ENCODE data around the gene RAB40B.

The RAB40B gene

DNA sequence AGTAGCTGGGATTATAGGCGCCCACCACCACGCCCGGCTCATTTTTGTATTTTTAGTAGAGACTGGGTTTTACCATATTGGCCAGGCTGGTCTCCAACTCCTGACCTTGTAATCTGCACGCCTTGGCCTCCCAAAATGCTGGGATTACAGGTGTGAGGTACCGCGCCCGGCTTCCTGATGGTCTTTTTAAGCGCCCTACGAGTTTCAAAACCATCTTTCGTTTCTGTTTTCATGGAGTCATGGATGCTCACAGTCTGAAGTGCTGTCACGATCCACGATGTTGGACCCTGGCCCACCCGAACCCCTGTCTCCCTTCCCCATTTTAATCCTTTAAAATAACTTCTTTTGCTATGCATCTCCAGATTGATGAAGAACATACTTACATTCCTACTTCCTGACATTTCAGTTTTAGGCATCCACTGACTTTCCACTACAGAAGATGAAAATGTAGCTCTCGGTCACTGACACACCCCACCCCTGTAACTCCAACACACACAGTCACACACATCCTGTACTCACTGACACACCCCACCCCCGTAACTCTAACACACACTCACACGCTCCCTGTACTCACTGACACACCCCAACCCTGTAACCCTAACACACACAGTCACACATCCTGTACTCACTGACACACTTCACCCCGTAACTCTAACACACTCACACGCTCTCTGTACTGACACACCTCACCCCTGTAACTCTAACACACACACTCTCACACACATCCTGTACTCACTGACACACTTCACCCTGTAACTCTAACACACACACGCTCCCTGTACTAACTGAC, 27.6 kb downstream of the RAB40B start:
- TF ChIP-seq SNAI2 (CRISPR knock-in tag; IDR thresholded peaks at IDR 0.05) (no peak), CREB5 (CRISPR knock-in tag; IDR thresholded peaks at IDR 0.05; ENCODE audit: low read depth) (no peak), ISL1 (CRISPR knock-in tag; IDR thresholded peaks at IDR 0.05) (no peak), ZNF565 (CRISPR knock-in tag; conservative IDR thresholded peaks at IDR 0.05; ENCODE audit: low read depth) (no peak), TOX (CRISPR knock-in tag; IDR thresholded peaks at IDR 0.05; ENCODE audit: borderline replicate concordance) (no peak), CSDC2 (CRISPR knock-in tag; IDR thresholded peaks at IDR 0.05) (no peak), CSRNP3 (CRISPR knock-in tag; IDR thresholded peaks at IDR 0.05) (no peak), ARNTL (CRISPR knock-in tag; IDR thresholded peaks at IDR 0.05; ENCODE audit: borderline replicate concordance, low read depth) (no peak), TCF4 (CRISPR knock-in tag; IDR thresholded peaks at IDR 0.05; ENCODE audit: borderline replicate concordance) (no peak), ZFP30 (CRISPR knock-in tag; IDR thresholded peaks at IDR 0.05) (no peak), GLIS3 (CRISPR knock-in tag; IDR thresholded peaks at IDR 0.05) (no peak), BACH2 (CRISPR knock-in tag; IDR thresholded peaks at IDR 0.05; ENCODE audit: borderline replicate concordance) (no peak), ESRRG (CRISPR knock-in tag; IDR thresholded peaks at IDR 0.05) (no peak), PPARA (CRISPR knock-in tag; IDR thresholded peaks at IDR 0.05; ENCODE audit: borderline replicate concordance) (no peak), ZNF70 (CRISPR knock-in tag; IDR thresholded peaks at IDR 0.05) (no peak), OSR1 (CRISPR knock-in tag; IDR thresholded peaks at IDR 0.05) (no peak), ZFP3 (CRISPR knock-in tag; IDR thresholded peaks at IDR 0.05) (no peak), TSHZ2 (CRISPR knock-in tag; IDR thresholded peaks at IDR 0.05) (no peak)
- TF ChIP-seq, protein P1, sequence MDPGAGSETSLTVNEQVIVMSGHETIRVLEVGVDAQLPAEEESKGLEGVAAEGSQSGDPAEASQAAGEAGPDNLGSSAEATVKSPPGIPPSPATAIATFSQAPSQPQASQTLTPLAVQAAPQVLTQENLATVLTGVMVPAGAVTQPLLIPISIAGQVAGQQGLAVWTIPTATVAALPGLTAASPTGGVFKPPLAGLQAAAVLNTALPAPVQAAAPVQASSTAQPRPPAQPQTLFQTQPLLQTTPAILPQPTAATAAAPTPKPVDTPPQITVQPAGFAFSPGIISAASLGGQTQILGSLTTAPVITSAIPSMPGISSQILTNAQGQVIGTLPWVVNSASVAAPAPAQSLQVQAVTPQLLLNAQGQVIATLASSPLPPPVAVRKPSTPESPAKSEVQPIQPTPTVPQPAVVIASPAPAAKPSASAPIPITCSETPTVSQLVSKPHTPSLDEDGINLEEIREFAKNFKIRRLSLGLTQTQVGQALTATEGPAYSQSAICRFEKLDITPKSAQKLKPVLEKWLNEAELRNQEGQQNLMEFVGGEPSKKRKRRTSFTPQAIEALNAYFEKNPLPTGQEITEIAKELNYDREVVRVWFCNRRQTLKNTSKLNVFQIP (CRISPR knock-in tag; IDR thresholded peaks at IDR 0.05; ENCODE audit: borderline replicate concordance, low read depth) = no peak
- ATAC-seq = no peak

GRCh38 chr17:82668631-82669099, 29.8 kb downstream of the RAB40B start:
- peak; percentile 95 for ATAC-seq
- TF ChIP-seq ZFP30 (CRISPR knock-in tag; IDR thresholded peaks at IDR 0.05) (no peak), CREB5 (CRISPR knock-in tag; IDR thresholded peaks at IDR 0.05; ENCODE audit: low read depth) (no peak), ZNF70 (CRISPR knock-in tag; IDR thresholded peaks at IDR 0.05) (no peak), TCF4 (CRISPR knock-in tag; IDR thresholded peaks at IDR 0.05; ENCODE audit: borderline replicate concordance) (no peak), BACH2 (CRISPR knock-in tag; IDR thresholded peaks at IDR 0.05; ENCODE audit: borderline replicate concordance) (no peak)

DNA sequence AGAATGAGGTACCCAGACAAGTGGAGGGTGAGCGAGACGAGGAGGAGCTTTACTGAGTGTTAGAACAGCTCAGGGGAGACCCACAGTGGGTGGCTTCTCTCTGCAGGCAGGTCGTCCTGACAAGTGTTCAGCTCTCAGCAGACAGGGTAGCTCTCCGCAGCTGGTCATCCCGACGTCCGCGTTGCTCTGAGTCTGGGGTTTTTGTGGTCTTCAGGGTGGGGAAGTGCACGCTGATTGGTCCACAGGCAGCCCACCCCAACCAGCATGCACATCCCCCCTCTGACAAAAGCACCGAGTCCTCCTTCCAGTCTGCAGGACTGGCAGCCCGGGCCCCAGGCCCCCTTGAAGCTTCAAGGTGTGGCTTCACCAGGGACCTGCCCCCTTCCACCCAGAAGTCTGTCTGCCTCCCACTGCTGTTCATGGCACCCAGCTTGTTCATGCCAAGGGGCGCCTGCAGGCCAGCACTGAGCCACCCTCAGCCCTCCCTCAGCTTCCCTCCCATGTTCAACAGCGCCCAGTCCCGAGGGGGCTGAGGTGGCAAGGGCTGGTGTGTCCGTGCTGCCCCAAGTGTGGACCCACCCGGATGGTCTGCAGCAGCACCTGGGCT, 30.4 kb downstream of the RAB40B start:
- TF ChIP-seq ISL1 (CRISPR knock-in tag; IDR thresholded peaks at IDR 0.05) (no peak), ZNF70 (CRISPR knock-in tag; IDR thresholded peaks at IDR 0.05) (no peak), TOX (CRISPR knock-in tag; IDR thresholded peaks at IDR 0.05; ENCODE audit: borderline replicate concordance) (no peak), RARB (CRISPR knock-in tag; IDR thresholded peaks at IDR 0.05) (no peak)
- peak; percentile 29 for ATAC-seq

Data from SK-N-SH treated with all-trans-retinoic acid at 6 μM for 48 hours (cell line).